K562 (cell line): ENCODE data around the gene ANK3. TPM values are rescaled to one million over a fixed set of nuclear protein-coding genes. Genes with fewer than 3 reads are reported as not detected.

Experiments used
- ATAC-seq: fragments of 200-7000 bp; cut with Tn5 transposase; 3 replicates; pipeline ENCODE4 v1.9.1; 2020; ENCODE audit warnings: moderate library complexity
- BruUV-seq: library from RNA; stranded (reverse); fragments of 400-500 nt; replicated peaks from 2 replicates; lab custom pipeline; 2021; lab: Mats Ljungman, UMichigan
- CTCF ChIA-PET: fragments of 300-600 bp; formaldehyde crosslinking; extraction: SDS; loops from one replicate; lab custom pipeline; 2021; ENCODE audit warnings: low intra/inter-chr PET ratio; lab: Yijun Ruan, JAX
- POLR2A ChIA-PET: fragments of 300-600, 350-650 bp; sonication (Branson Sonifier 250); formaldehyde crosslinking; extraction: SDS; loops from one replicate; lab custom pipeline; 2021; ENCODE audit warnings: antibody characterized with exemption, inconsistent platforms; lab: Yijun Ruan, JAX
- DNase-seq, 4 experiments: peaks; one replicate each; pipeline versions ENCODE4 v3.0.0 to v3.0.0-alpha.2; 2011 to 2018; ENCODE audit warnings: low spot score in 3 of 4, mixed read lengths in 3 of 4; ENCODE audit errors: extremely low read depth in 1 of 4
- FAIRE-seq: peaks from 2 replicates; lab custom pipeline; 2011; peaks lifted over from hg19 to GRCh38; lab: Jason Lieb, UNC
- H2AFZ ChIP-seq: 2 replicates; pipeline ENCODE4 v1.6.0; 2011; ENCODE audit warnings: low read depth, low read length, control low read depth, inconsistent platforms
- H3K27ac ChIP-seq: fragments of 200-600 bp; 3 replicates; pipeline ENCODE4 v1.8.0; 2011; ENCODE audit warnings: low read depth, mild to moderate bottlenecking, control low read depth, inconsistent platforms, low read length, moderate library complexity, mixed read lengths; ENCODE audit errors: extremely low read depth
- H3K27me3 ChIP-seq, 2 experiments: fragments of 300-600 bp in 1 of 2; 2 replicates in 1 of 2; 3 replicates in 1 of 2; pipeline versions ENCODE4 v1.6.0 to v1.8.0; 2011; ENCODE audit warnings: inconsistent platforms in 2 of 2, low read length in 2 of 2, mild to moderate bottlenecking in 1 of 2, mixed read lengths in 1 of 2, moderate library complexity in 1 of 2; ENCODE audit not compliant: control insufficient read depth in 2 of 2, insufficient read depth in 2 of 2
- H3K36me3 ChIP-seq: fragments of 300-600 bp; 3 replicates; pipeline ENCODE4 v1.8.0; 2011; ENCODE audit warnings: mild to moderate bottlenecking, low read length, inconsistent platforms; ENCODE audit not compliant: control insufficient read depth, insufficient read depth
- H3K4me1 ChIP-seq, 2 experiments: fragments of 200-600 bp in 1 of 2; replicated peaks in 1 of 2; 2 replicates in 1 of 2; 3 replicates in 1 of 2; pipeline versions ENCODE4 v1.5.1 to v1.8.0; 2011; ENCODE audit warnings: inconsistent platforms in 2 of 2, low read length in 2 of 2, mild to moderate bottlenecking in 1 of 2, mixed read lengths in 1 of 2, moderate library complexity in 1 of 2; ENCODE audit not compliant: control insufficient read depth in 2 of 2, insufficient read depth in 2 of 2
- H3K4me2 ChIP-seq: 2 replicates; pipeline ENCODE4 v1.6.1; 2011; ENCODE audit warnings: low read length, control low read depth, inconsistent platforms, mixed read lengths; ENCODE audit not compliant: insufficient read depth
- H3K4me3 ChIP-seq: fragments of 200-600 bp; sonication (generic), shearing (Covaris generic); 2 replicates; pipeline ENCODE4 v1.5.1; 2016; ENCODE audit warnings: control low read depth, inconsistent platforms
- H3K79me2 ChIP-seq: fragments of 200-600 bp; 3 replicates; pipeline ENCODE4 v1.8.0; 2011; ENCODE audit warnings: low read length, inconsistent platforms; ENCODE audit not compliant: control insufficient read depth, insufficient read depth
- H3K9ac ChIP-seq, 2 experiments: 2 replicates each; pipeline versions ENCODE4 v1.6.0 to v1.6.1; 2011; ENCODE audit warnings: low read depth in 2 of 2, low read length in 2 of 2, control low read depth in 1 of 2, inconsistent platforms in 1 of 2, mild to moderate bottlenecking in 1 of 2, mixed read lengths in 1 of 2; ENCODE audit not compliant: insufficient read depth in 1 of 2
- H3K9me1 ChIP-seq: one replicate; pipeline ENCODE4 v1.6.0; 2011; ENCODE audit warnings: inconsistent platforms, mild to moderate bottlenecking, low read length, moderate library complexity; ENCODE audit not compliant: control insufficient read depth, insufficient read depth
- H3K9me3 ChIP-seq: replicated peaks from 2 replicates; pipeline ENCODE4 v1.5.1; 2011; ENCODE audit warnings: low read depth, low read length, inconsistent platforms; ENCODE audit not compliant: control insufficient read depth, insufficient read depth
- H4K20me1 ChIP-seq: replicated peaks from 2 replicates; pipeline ENCODE4 v1.6.1; 2011; ENCODE audit warnings: low read length, inconsistent platforms, mixed read lengths; ENCODE audit not compliant: control insufficient read depth, insufficient read depth
- CBFA2T3 ChIP-seq: fragments of 450-650 bp; IDR thresholded peaks from 2 replicates; pipeline ENCODE4 v1.6.1; 2017
- CHAMP1 ChIP-seq: fragments of 450-650 bp; IDR thresholded peaks from 2 replicates; pipeline ENCODE4 v1.6.1; 2016; ENCODE audit warnings: mild to moderate bottlenecking
- EHMT2 ChIP-seq: fragments of 450-650 bp; IDR thresholded peaks from 2 replicates; pipeline ENCODE4 v1.6.1; 2018; ENCODE audit warnings: antibody characterized with exemption
- IRF1 ChIP-seq: sonication (generic); formaldehyde crosslinking; IDR thresholded peaks from 2 replicates; pipeline ENCODE4 v1.8.0; 2022; ENCODE audit warnings: missing genetic modification reagents, mild to moderate bottlenecking, borderline replicate concordance
- LEF1 ChIP-seq: fragments of 450-650 bp; IDR thresholded peaks from 2 replicates; pipeline ENCODE4 v1.6.1; 2016; ENCODE audit warnings: mild to moderate bottlenecking
- MCM7 ChIP-seq, 2 experiments: fragments of 450-650 bp; IDR thresholded peaks; 2 replicates each; pipeline ENCODE4 v1.6.1; 2016 to 2018
- NFE2L1 ChIP-seq: fragments of 450-650 bp; IDR thresholded peaks from 2 replicates; pipeline ENCODE4 v1.6.1; 2016; ENCODE audit warnings: missing genetic modification characterization, low read depth, mild to moderate bottlenecking, missing compliant biosample characterization, moderate library complexity, borderline replicate concordance
- PCBP1 ChIP-seq: fragments of 200-400 bp; formaldehyde crosslinking; IDR thresholded peaks from 2 replicates; pipeline ENCODE4 v1.6.1; 2018; ENCODE audit warnings: mild to moderate bottlenecking, low read depth, low read length; ENCODE audit not compliant: poor library complexity, severe bottlenecking
- POLR2AphosphoS2 ChIP-seq: IDR thresholded peaks from 2 replicates; pipeline ENCODE4 v1.6.1; 2012; ENCODE audit warnings: low read length, improper control_type of control experiment
- SRSF9 ChIP-seq: fragments of 200-400 bp; formaldehyde crosslinking; IDR thresholded peaks from 2 replicates; pipeline ENCODE4 v1.6.1; 2017; ENCODE audit warnings: low read depth, low read length, borderline replicate concordance
- ZBTB17 ChIP-seq: fragments of 450-650 bp; formaldehyde crosslinking; IDR thresholded peaks from 2 replicates; pipeline ENCODE4 v1.4.0; 2020; ENCODE audit warnings: mild to moderate bottlenecking
- ZFP36 ChIP-seq: fragments of 150-350 bp; IDR thresholded peaks from 2 replicates; pipeline ENCODE4 v1.6.1; 2018; ENCODE audit warnings: low read length, low read depth; ENCODE audit not compliant: partially characterized antibody
- WGBS: fragments of 100-300 bp; shearing (Covaris generic); methylation state at CpG from one replicate; pipeline ENCODE4 v1.1.6; 2016; ENCODE audit warnings: low coverage, mixed read lengths; ENCODE audit not compliant: insufficient coverage; ENCODE audit errors: missing lambda C conversion rate; 5-methylcytosine and 5-hydroxymethylcytosine counted together
- in situ Hi-C: fragments of 300-500 bp; cut with MboI; formaldehyde crosslinking; loops from 4 replicates; pipeline ENCODE4 v1.15.0; 2018; ENCODE audit warnings: inconsistent platforms, mixed read lengths
- intact Hi-C: fragments of 100-400 bp; cut with micrococcal nuclease; formaldehyde crosslinking; loops from 2 replicates; pipeline ENCODE4 v1.14.2; 2022
- polyA plus RNA-seq, 8 experiments: library from polyadenylated mRNA; depleted of rRNA in 4 of 8; stranded (reverse) in 5 of 8; unstranded in 3 of 8; fragments of >200 nt; fragmentation: Nextera tagmentation in 2 of 8; fragmentation: Illumina TruSeq in 1 of 8; extraction: Ambion mirVana in 2 of 8; extraction: Trizol in 1 of 8; gene quantifications; 2 replicates each; pipeline versions ENCODE4 v1.2.1 to v1.2.3, GENCODE V29; 2011 to 2014; ENCODE audit warnings: inconsistent platforms in 1 of 8, missing spikeins in 1 of 8
- total RNA-seq, 7 experiments: library from RNA; depleted of rRNA in 6 of 7; stranded (reverse); fragments of >200 nt in 6 of 7; fragmentation: Illumina TruSeq in 2 of 7; extraction: Trizol in 2 of 7; gene quantifications; 2 replicates each; pipeline versions ENCODE4 v1.2.1 to v1.2.3, GENCODE V29; 2011 to 2021; ENCODE audit warnings: low replicate concordance in 1 of 7
- TF ChIP-seq, protein P1 (sequence below), 2 experiments: fragments of 150-350 bp in 1 of 2; IDR thresholded peaks; 2 replicates each; pipeline ENCODE4 v1.6.1; 2012 to 2016; ENCODE audit warnings: low read depth in 2 of 2, low read length in 2 of 2, mild to moderate bottlenecking in 1 of 2, moderate library complexity in 1 of 2

ANK3 gene
- total and polyA plus RNA-seq, 9 of the 15 experiments (the other 6 are each of a cell fraction or from before 2014, with no cell fraction given), result 10.0 to 32.3 (median 17.9) TPM

GRCh38 chr10:60246382-60246781 lies 143.3 kb downstream of the ANK3 start:
- intact Hi-C loops, result no loop called here
- in situ Hi-C loops, result no loop called here
- H3K9me3 ChIP-seq, result no peaks in the 10 kb centered on the region
- H3K9ac ChIP-seq, result no peak overlapping the region
- H3K36me3 ChIP-seq, result no peaks in the 10 kb centered on the region
- no peak overlapping the region for H3K4me2 ChIP-seq
- ChIA-PET POLR2A (no interaction called here), CTCF (no interaction called here)
- H3K4me1 ChIP-seq, result no peaks in the 10 kb centered on the region
- no peaks in the 10 kb centered on the region for H3K27me3 ChIP-seq
- H3K79me2 ChIP-seq, result no peaks in the 10 kb centered on the region
- H4K20me1 ChIP-seq, result no peaks in the 10 kb centered on the region
- no TSS peak for BruUV-seq
- no peak overlapping the region for H3K27ac ChIP-seq
- no peak overlapping the region for H2AFZ ChIP-seq
- DNase-seq (no peak), ATAC-seq (no peak), FAIRE-seq (no peak)
- no peak overlapping the region for H3K4me3 ChIP-seq
- 0% methylated on average over 1 of the region's 1 CpG for WGBS
- TF ChIP-seq ZFP36 (no peak), LEF1 (no peak), CBFA2T3 (no peak), POLR2AphosphoS2 (no peak), MCM7 (IDR thresholded peaks at IDR 0.05) (no peak), IRF1 (CRISPR knock-in tag) (no peak), EHMT2 (no peak), PCBP1 (no peak), NFE2L1 (tag) (no peak), CHAMP1 (no peak), ZBTB17 (CRISPR knock-in tag) (no peak), SRSF9 (no peak)
- TF ChIP-seq, protein P1, sequence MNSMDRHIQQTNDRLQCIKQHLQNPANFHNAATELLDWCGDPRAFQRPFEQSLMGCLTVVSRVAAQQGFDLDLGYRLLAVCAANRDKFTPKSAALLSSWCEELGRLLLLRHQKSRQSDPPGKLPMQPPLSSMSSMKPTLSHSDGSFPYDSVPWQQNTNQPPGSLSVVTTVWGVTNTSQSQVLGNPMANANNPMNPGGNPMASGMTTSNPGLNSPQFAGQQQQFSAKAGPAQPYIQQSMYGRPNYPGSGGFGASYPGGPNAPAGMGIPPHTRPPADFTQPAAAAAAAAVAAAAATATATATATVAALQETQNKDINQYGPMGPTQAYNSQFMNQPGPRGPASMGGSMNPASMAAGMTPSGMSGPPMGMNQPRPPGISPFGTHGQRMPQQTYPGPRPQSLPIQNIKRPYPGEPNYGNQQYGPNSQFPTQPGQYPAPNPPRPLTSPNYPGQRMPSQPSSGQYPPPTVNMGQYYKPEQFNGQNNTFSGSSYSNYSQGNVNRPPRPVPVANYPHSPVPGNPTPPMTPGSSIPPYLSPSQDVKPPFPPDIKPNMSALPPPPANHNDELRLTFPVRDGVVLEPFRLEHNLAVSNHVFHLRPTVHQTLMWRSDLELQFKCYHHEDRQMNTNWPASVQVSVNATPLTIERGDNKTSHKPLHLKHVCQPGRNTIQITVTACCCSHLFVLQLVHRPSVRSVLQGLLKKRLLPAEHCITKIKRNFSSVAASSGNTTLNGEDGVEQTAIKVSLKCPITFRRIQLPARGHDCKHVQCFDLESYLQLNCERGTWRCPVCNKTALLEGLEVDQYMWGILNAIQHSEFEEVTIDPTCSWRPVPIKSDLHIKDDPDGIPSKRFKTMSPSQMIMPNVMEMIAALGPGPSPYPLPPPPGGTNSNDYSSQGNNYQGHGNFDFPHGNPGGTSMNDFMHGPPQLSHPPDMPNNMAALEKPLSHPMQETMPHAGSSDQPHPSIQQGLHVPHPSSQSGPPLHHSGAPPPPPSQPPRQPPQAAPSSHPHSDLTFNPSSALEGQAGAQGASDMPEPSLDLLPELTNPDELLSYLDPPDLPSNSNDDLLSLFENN (IDR thresholded peaks at IDR 0.05; ENCODE audit: low read depth in 2 of 2, low read length in 2 of 2), result no peak
- no peaks in the 10 kb centered on the region for H3K9me1 ChIP-seq
